Measurements from ENCODE around the gene SLC66A2. TPM values are rescaled to one million over a fixed set of nuclear protein-coding genes. Genes with fewer than 3 reads are reported as not detected.

Gene SLC66A2
- total RNA-seq, 1 experiment from 2014 or later, result 37.7 TPM

DNA sequence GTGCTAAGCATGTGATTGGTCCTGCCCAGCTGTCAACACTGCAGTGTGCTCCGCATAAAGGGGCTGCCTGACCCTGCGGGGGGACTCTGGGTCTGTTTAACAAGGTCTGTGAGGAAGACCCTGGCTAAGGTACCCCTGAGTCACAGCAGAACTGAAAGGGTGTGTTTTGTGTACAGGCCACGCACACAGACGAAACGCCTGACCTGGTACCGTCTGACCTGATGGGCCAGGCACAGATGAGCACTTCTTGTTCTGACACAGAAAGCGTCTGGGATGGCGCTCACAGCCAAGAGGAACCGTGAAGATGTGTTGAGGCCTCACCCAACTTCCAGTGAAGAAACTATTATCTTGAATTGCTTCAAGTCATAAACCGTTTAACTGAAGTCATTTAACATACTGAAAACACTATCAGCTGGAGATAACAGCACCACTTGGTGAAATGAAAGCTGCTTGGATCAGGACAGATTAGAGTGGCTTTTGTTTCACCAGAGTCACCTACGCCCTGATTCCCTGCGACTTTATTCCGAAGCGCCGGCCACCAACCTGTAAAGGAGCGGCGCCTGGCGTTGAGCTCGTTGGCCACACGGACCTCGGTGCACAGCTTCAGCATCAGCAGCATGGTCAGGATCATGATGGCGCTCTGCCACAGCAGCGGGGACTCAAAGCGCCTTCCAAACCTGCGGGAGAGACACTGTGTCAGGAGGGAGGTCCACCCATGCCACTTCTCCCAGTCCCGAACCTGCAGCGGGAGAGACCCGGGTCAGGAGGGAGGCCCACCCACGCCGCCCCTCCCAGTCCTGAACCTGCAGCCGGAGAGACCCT, 8.5 kb downstream of the SLC66A2 start:
- Histone ChIP-seq H3K36me3 (peaks cover 22% of the 10 kb centered on the region), H3K27me3 (replicated peaks) (no peaks in the 10 kb centered on the region), H3K4me1 (replicated peaks) (no peaks in the 10 kb centered on the region), H3K4me3 (no peak overlapping the region), H3K9me3 (replicated peaks) (no peaks in the 10 kb centered on the region), H3K27ac (no peak overlapping the region)
- peak in 1 of 2 experiments; percentile 36 for DNase-seq (ENCODE audit: low read depth in 1 of 2, low spot score in 2 of 2)

DNA sequence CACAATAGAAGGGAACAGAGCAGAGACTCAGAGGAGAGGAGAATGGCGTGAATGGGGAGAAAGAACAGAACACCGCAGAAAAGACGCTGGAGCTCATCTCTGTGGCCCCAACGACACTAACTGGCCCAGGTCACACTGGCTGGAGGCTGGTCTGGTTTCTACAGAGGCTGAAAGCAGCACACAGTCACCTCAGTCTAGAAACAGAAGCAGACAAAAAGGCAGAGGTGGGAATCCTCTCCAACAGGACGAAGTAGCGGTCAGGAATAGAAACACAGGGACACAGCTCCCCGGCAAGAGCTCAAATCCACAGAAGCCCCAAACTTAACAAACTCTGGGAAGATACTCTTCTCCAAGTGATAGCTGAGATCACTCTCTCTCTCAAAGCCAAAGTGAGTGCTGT, 9.2 kb downstream of the SLC66A2 start:
- H3K36me3 ChIP-seq, result peaks cover 23% of the 10 kb centered on the region
- H3K27ac ChIP-seq, result no peak overlapping the region
- H3K9me3 ChIP-seq (replicated peaks), result peaks cover 4% of the 10 kb centered on the region
- DNase-seq (ENCODE audit: low read depth in 1 of 2, low spot score in 2 of 2), result no peak
- no peak overlapping the region for H3K4me3 ChIP-seq
- H3K27me3 ChIP-seq (replicated peaks), result no peaks in the 10 kb centered on the region
- H3K4me1 ChIP-seq (replicated peaks), result no peaks in the 10 kb centered on the region

DNA sequence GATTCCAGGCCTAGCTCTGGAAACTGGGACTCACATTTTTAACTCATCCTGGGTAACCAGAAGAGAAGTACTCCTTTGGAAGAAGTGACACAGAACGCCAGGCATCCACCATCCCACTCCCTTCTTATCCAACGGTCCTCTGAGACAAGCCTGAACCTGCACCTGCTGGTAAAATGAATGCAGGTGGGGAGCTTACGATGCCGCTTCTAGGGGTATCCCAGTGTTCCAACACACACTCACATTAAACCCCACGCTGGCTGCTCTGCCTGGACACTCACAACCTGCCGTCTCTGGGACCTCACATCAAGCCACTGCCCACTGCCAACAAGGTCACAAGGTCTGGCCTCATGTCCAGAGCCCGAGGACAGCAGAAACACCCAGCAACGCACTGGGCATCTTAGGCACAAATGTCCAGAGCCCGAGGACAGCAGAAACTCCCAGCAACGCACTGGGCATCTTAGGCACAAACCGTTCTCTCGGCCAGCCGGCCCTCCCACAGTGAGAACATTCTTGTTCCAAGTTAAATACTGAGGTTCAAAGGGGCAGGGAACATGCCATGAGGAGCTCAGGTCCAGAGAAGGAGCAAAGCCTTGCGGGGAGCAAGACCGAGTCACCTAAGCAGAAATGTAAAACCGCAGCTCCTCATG, 9.9 kb downstream of the SLC66A2 start:
- no peak overlapping the region for H3K4me3 ChIP-seq
- H3K4me1 ChIP-seq (replicated peaks), result no peaks in the 10 kb centered on the region
- H3K36me3 ChIP-seq, result peaks cover 25% of the 10 kb centered on the region
- H3K27me3 ChIP-seq (replicated peaks), result no peaks in the 10 kb centered on the region
- peak in 1 of 2 experiments; percentile 31 for DNase-seq (ENCODE audit: low read depth in 1 of 2, low spot score in 2 of 2)
- H3K9me3 ChIP-seq (replicated peaks), result peaks cover 7% of the 10 kb centered on the region
- no peak overlapping the region for H3K27ac ChIP-seq

DNA sequence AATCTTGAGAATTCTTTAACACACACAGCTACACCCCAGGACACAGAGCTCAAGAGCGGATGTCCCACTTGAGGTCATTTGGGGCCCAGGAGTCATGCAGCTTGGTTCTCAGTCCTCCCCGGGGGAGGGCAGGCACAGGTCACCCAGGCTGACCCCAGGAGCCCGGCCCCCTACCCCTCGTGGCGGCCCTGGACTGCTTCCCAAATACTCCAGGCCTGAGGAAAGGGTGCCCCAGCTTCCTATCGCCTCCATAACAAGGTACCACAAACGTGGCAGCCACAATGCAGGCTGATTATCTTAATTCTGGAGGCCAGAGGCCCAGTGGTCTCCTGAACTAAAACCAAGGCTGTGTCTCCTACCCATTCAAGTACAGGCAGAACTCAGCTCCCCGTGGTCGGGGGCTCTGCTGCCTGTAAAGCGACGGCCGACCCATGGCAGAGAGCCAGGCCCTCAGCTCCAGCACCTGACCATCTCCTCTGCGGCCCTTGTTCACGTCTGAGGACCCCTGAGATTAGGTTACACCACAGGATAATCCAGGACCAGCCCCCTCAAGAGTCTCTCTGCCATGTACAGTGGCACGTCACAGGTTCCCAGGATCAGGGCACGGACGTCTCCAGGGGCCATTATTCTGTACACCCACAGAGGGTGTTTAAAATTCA, 10.5 kb downstream of the SLC66A2 start:
- no peak overlapping the region for H3K4me3 ChIP-seq
- no peaks in the 10 kb centered on the region for H3K27me3 ChIP-seq (replicated peaks)
- H3K9me3 ChIP-seq (replicated peaks), result peaks cover 9% of the 10 kb centered on the region
- H3K36me3 ChIP-seq, result peaks cover 31% of the 10 kb centered on the region
- no peaks in the 10 kb centered on the region for H3K4me1 ChIP-seq (replicated peaks)
- DNase-seq (ENCODE audit: low read depth in 1 of 2, low spot score in 2 of 2), result peak in 1 of 2 experiments; percentile 32
- no peak overlapping the region for H3K27ac ChIP-seq

DNA sequence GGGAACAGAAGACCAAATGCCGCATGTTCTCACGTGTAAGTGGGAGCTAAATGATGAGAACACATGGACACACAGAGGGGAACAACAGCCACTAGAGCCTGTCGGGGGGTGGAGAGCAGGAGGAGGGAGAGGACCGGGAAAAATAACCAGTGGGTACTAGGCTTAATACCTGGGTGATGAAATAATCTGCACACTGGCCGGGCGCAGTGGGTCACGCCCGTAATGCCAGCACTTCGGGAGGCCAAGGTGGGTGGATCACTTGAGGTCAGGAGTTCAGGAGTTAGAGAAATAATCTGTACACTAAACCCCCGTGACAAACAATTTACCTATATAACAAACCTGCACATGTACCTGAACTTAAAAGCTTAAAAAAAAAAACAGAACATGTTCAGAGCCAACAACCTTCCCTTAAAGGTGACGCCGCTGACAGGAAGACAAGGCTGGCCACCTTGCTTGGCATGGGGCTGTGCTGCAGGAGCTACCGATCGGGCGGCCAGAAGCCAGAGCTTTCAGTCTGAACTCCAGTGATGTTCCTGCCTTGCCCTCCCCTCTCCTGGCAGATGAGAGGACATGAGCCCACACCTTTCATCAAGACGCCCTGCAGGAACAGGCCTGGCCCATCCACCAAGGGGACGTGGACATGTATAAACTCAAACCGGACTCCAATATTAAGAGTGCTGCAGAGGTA, 11.2 kb downstream of the SLC66A2 start:
- peaks cover 32% of the 10 kb centered on the region for H3K36me3 ChIP-seq

DNA sequence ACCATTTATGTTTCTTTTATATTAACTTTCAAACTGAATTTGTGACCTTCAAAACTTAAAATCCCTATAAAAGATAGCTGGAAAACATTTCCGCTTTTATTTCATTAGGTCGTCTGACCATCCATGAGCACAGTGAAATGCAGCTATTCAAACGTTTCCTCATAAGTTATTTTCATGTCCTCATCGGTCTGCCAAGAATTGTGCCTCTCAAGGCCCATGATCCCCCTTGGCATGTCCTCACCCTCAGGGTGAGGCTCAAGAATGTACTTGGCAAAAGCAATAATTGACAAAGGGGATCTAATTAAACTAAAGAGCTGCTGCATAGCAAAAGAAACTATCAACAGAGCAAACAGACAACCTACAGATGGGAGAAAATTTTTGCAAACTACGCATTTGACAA, 12.4 kb downstream of the SLC66A2 start:
- no peak overlapping the region for H3K4me3 ChIP-seq
- H3K36me3 ChIP-seq, result peaks cover 40% of the 10 kb centered on the region
- no peaks in the 10 kb centered on the region for H3K27me3 ChIP-seq (replicated peaks)
- H3K27ac ChIP-seq, result no peak overlapping the region
- no peak for DNase-seq (ENCODE audit: low read depth in 1 of 2, low spot score in 2 of 2)
- no peaks in the 10 kb centered on the region for H3K4me1 ChIP-seq (replicated peaks)
- peaks cover 14% of the 10 kb centered on the region for H3K9me3 ChIP-seq (replicated peaks)

More for the DNA sequence above, 11.2 kb downstream of the SLC66A2 start:
- H3K4me1 ChIP-seq (replicated peaks), result no peaks in the 10 kb centered on the region
- H3K27me3 ChIP-seq (replicated peaks), result no peaks in the 10 kb centered on the region
- H3K4me3 ChIP-seq, result no peak overlapping the region
- peaks cover 14% of the 10 kb centered on the region for H3K9me3 ChIP-seq (replicated peaks)
- H3K27ac ChIP-seq, result no peak overlapping the region
- DNase-seq (ENCODE audit: low read depth in 1 of 2, low spot score in 2 of 2), result peak in 1 of 2 experiments; percentile 20

DNA sequence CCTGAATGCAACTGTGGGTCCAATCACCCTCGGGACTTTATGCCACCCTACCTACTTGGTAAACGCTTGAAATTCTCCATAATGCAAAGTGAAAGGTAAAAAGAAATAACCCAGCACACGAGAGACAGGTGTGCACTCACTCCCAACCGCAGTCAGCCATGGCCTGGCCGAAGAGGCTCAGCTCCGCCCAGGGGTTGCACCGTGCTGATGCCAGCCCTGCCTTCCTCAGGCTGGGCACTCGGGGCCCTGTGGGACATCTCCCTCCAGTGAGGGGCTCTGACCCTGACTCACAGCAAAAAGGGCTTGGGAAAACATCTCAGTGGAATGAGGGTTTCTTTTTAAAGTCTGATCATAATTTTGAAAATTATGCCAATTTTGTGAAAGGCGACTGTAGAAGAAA, 13.3 kb downstream of the SLC66A2 start:
- no peak overlapping the region for H3K27ac ChIP-seq
- peaks cover 14% of the 10 kb centered on the region for H3K9me3 ChIP-seq (replicated peaks)
- peaks cover 40% of the 10 kb centered on the region for H3K36me3 ChIP-seq

DNA sequence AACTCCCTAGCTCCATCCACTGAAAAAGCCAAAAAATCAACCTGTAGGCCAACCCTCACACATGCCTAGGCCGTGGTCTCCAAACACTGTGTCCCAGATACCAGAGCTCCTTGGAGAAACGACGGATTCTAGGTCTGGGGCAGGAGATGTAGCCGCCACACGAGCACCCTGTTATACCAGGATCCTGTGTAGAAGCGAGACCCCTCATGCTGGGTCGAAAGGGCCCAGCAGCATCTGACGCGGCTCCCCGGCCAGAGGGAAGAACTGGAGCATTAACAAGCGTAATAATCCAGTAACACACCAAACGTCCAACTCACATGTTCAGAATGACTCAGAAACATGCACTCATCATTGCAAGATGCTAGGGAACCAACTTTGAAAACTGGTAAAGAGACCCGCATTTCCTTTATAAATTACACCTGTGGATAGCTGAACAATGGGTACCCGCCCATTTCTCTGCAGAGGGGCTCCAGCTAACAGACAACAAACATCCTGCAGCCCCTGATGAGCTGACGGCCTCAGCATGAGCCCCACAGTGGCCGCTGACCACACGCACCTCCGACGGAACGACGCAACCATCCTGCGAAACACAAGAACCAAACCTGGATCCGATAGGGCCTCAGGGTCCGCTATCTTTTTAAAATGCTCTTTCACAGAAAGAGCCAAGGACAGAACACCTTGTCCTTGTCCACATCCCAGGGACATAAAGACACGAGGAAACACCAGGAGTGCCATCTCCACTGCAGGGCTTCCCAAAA, 14.2 kb downstream of the SLC66A2 start:
- DNase-seq (ENCODE audit: low read depth in 1 of 2, low spot score in 2 of 2), result peak in 1 of 2 experiments; percentile 27
- no peaks in the 10 kb centered on the region for H3K27me3 ChIP-seq (replicated peaks)
- H3K4me3 ChIP-seq, result no peak overlapping the region
- H3K27ac ChIP-seq, result no peak overlapping the region
- H3K9me3 ChIP-seq (replicated peaks), result peaks cover 17% of the 10 kb centered on the region
- H3K36me3 ChIP-seq, result peaks cover 33% of the 10 kb centered on the region
- no peaks in the 10 kb centered on the region for H3K4me1 ChIP-seq (replicated peaks)

More for the DNA sequence above, 13.3 kb downstream of the SLC66A2 start:
- no peaks in the 10 kb centered on the region for H3K27me3 ChIP-seq (replicated peaks)
- H3K4me3 ChIP-seq, result no peak overlapping the region
- DNase-seq (ENCODE audit: low read depth in 1 of 2, low spot score in 2 of 2), result no peak
- no peaks in the 10 kb centered on the region for H3K4me1 ChIP-seq (replicated peaks)

DNA sequence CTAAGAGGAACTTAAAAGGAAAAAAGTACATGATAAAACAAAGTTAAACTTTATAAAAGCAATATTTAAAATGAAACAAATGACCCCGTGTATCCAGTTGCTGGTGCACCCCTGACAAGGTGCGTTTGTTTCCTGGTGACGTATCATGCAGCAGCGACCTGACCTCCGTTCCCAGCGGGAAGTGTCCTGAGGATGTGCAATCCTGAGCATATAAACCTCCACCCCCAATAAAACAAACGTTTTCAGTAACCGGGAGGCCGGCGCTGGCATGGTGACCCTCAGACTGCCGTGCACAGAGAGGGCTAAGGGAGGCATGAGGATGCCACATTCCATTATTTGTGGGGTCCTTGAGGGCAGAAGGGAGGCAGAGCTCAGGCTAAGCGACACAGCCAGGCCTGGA, 14.8 kb downstream of the SLC66A2 start:
- peaks cover 17% of the 10 kb centered on the region for H3K9me3 ChIP-seq (replicated peaks)
- H3K27ac ChIP-seq, result no peak overlapping the region
- no peak for DNase-seq (ENCODE audit: low read depth in 1 of 2, low spot score in 2 of 2)
- no peaks in the 10 kb centered on the region for H3K27me3 ChIP-seq (replicated peaks)
- H3K36me3 ChIP-seq, result peaks cover 31% of the 10 kb centered on the region
- no peaks in the 10 kb centered on the region for H3K4me1 ChIP-seq (replicated peaks)
- no peak overlapping the region for H3K4me3 ChIP-seq

DNA sequence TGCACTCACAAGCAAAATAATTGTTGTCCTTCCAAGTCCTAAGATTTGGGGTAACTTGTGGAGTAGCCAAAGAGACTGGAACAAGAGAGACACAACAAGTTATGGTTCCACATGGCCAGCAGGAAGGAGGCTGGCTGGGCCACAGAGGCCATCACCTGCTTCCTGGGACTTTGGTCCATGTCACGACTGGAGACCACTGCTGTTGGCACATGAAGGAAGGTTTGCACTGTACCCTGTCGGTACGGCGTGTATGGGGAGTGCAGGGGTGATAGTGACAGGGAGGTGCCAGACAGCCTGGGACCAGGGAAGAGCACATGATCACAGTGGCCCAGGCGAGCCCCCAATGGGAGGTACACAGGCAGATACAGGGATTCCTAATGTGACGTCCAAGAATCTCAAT, 15.5 kb downstream of the SLC66A2 start:
- H3K4me3 ChIP-seq, result no peak overlapping the region
- no peak overlapping the region for H3K27ac ChIP-seq
- DNase-seq (ENCODE audit: low read depth in 1 of 2, low spot score in 2 of 2), result no peak
- peaks cover 27% of the 10 kb centered on the region for H3K36me3 ChIP-seq
- no peaks in the 10 kb centered on the region for H3K27me3 ChIP-seq (replicated peaks)
- H3K4me1 ChIP-seq (replicated peaks), result no peaks in the 10 kb centered on the region
- peaks cover 20% of the 10 kb centered on the region for H3K9me3 ChIP-seq (replicated peaks)

DNA sequence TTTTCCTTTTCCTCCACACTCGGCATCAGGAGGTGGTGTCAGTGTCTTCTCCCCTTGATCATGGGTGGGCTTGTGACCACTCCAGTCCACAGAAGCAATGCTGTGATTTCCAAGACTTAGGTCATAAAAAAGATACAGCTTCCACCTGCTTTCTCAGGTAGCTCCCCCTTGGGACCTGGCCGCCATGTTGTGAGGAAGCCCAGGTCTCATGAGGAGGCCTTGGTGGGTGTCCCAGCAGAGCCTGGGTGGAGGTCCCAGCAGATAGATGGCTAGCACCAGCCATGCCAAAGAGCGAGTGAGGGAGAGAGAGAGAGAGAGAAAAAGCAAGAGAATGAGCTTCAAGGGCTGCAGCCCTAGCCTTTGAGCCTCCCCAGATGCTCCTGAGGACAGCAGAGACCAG, 16.0 kb downstream of the SLC66A2 start:
- Histone ChIP-seq H3K9me3 (replicated peaks) (peaks cover 20% of the 10 kb centered on the region), H3K27ac (no peak overlapping the region), H3K4me1 (replicated peaks) (no peaks in the 10 kb centered on the region), H3K36me3 (peaks cover 27% of the 10 kb centered on the region), H3K27me3 (replicated peaks) (no peaks in the 10 kb centered on the region), H3K4me3 (no peak overlapping the region)
- no peak for DNase-seq (ENCODE audit: low read depth in 1 of 2, low spot score in 2 of 2)

DNA sequence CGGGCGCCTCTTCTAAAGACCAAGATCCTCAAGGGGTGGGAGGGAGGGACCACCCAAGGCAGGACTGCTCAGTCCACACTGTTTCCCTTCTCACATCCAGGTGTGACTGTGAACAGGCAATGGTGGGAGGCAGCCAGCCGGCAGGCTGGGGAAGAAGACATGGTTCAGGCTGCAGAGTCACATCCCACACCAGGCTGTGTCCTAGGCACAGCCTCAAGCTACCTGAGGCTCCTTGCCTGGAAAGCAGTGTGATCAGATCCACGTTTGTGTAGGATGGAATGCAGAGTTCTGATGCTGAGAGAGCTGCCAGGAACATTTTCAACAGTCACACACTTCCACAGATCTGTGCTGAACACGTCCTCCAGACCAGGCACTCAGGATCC, 16.4 kb downstream of the SLC66A2 start:
- H3K36me3 ChIP-seq, result peaks cover 27% of the 10 kb centered on the region
- H3K9me3 ChIP-seq (replicated peaks), result peaks cover 20% of the 10 kb centered on the region
- no peak for DNase-seq (ENCODE audit: low read depth in 1 of 2, low spot score in 2 of 2)
- no peaks in the 10 kb centered on the region for H3K27me3 ChIP-seq (replicated peaks)
- H3K4me3 ChIP-seq, result no peak overlapping the region
- no peak overlapping the region for H3K27ac ChIP-seq
- H3K4me1 ChIP-seq (replicated peaks), result no peaks in the 10 kb centered on the region
